ENCODE data around the gene UVRAG.

DNA sequence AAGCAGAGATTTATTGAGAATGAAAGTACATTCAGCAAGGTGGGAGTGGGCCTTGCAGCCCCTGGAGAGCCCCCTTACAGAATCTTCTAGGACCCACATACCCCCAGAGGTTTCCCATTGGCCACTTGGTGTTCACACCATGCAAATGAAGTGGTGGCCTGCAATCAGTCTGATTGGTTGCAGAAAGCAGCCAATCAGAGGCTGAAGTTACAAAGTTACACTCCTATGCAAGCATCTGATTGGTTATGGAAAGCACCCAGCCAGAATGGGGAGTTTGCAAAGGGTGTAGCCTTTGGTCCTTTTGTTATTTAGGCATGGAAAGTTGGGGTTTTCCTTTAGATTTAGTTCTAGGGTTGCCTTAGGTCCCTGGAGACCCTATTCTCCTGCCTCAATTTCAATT, 34.9 kb downstream of the UVRAG start:
- TF ChIP-seq POLR2A (IDR thresholded peaks at IDR 0.05; ENCODE audit: low read length) = no peak
- TF ChIP-seq GATA1 (IDR thresholded peaks at IDR 0.05; ENCODE audit: low read depth, low read length) = no peak
